ENCODE results near the gene CXCR5.

CXCR5 gene

GRCh38 chr11:118928870-118929500 lies 45.3 kb downstream of the CXCR5 start:
- ChIA-PET POLR2A (interaction anchor here (1.2 to 2.0 kb wide), 4 partner anchors 18 to 167 kb away, joined by 3 to 9 read pairs (median 4); partner anchors contain the start of genes RPS25 and TRAPPC4), CTCF (interaction anchor here (0.8 to 2.9 kb wide), 6 partner anchors 15 to 239 kb away, joined by 3 to 19 read pairs (median 6); no protein-coding TSS in a partner anchor)
- peak; percentile 66 for DNase-seq (ENCODE audit: extremely low spot score)
- TF ChIP-seq BHLHE40 (IDR thresholded peaks at IDR 0.05; ENCODE audit: borderline replicate concordance) (no peak), HDGF (IDR thresholded peaks at IDR 0.05; ENCODE audit: borderline replicate concordance) (no peak), TARDBP (IDR thresholded peaks at IDR 0.05) (no peak)

- peak; percentile 73 for DNase-seq (ENCODE audit: extremely low spot score)
- peak; percentile 65; the same call in 1 of the 2 replicates for TF ChIP-seq FOXM1 (IDR thresholded peaks at IDR 0.05; ENCODE audit: borderline replicate concordance)
- TF ChIP-seq LEF1 (IDR thresholded peaks at IDR 0.05; ENCODE audit: borderline replicate concordance): no peak
- ChIA-PET CTCF (interaction anchor here (0.8 to 2.9 kb wide), 5 partner anchors 14 to 240 kb away, joined by 3 to 19 read pairs (median 5); no protein-coding TSS in a partner anchor), POLR2A (interaction anchor here (1.0 to 2.0 kb wide), 5 partner anchors 19 to 166 kb away, joined by 3 to 9 read pairs (median 3); partner anchors contain the start of genes RPS25 and TRAPPC4)
Observed at GRCh38 chr11:118929501-118930093, 45.9 kb downstream of the CXCR5 start.

- ChIA-PET POLR2A (interaction anchor here (1.0 to 2.0 kb wide), 6 partner anchors 20 to 166 kb away, joined by 3 to 9 read pairs (median 4); partner anchors contain the start of genes DDX6, RPS25 and TRAPPC4), CTCF (interaction anchor here (0.7 to 2.9 kb wide), 10 partner anchors 13 to 240 kb away, joined by 3 to 19 read pairs (median 3); no protein-coding TSS in a partner anchor)
- DNase-seq (ENCODE audit: extremely low spot score): peak; percentile 80
- TF ChIP-seq TARDBP (IDR thresholded peaks at IDR 0.05) (no peak), CTBP1 (IDR thresholded peaks at IDR 0.05; ENCODE audit: borderline replicate concordance) (peak; percentile 74; the same call in 1 of the 2 replicates), BHLHE40 (IDR thresholded peaks at IDR 0.05; ENCODE audit: borderline replicate concordance) (no peak), L3MBTL2 (conservative IDR thresholded peaks at IDR 0.05) (peak; percentile 78), FOXM1 (IDR thresholded peaks at IDR 0.05; ENCODE audit: borderline replicate concordance) (0 out of 2 replicates have a peak, but pooled peaks have one; percentile 13), LEF1 (IDR thresholded peaks at IDR 0.05; ENCODE audit: borderline replicate concordance) (no peak), PKNOX1 (IDR thresholded peaks at IDR 0.05) (no peak), ELF4 (IDR thresholded peaks at IDR 0.05) (no peak), FOXK2 (IDR thresholded peaks at IDR 0.05) (no peak), FOXA1 (IDR thresholded peaks at IDR 0.05) (no peak), SP1 (IDR thresholded peaks at IDR 0.05) (no peak), ARNT (IDR thresholded peaks at IDR 0.05) (no peak), SUZ12 (IDR thresholded peaks at IDR 0.05) (no peak)
Observed at GRCh38 chr11:118930094-118930712, 46.5 kb downstream of the CXCR5 start.

- POLR2A ChIA-PET: interaction anchor here (0.7 to 1.4 kb wide), 2 partner anchors 22 to 141 kb away, joined by 3 to 4 read pairs; partner anchors contain the start of gene DDX6
- no peak for DNase-seq (ENCODE audit: extremely low spot score)
- no peak for TF ChIP-seq L3MBTL2 (conservative IDR thresholded peaks at IDR 0.05)
- no peak for TF ChIP-seq FOXM1 (IDR thresholded peaks at IDR 0.05; ENCODE audit: borderline replicate concordance)
- TF ChIP-seq LEF1 (IDR thresholded peaks at IDR 0.05; ENCODE audit: borderline replicate concordance): no peak
- no peak for TF ChIP-seq FOXA1 (IDR thresholded peaks at IDR 0.05)
- TF ChIP-seq CTBP1 (IDR thresholded peaks at IDR 0.05; ENCODE audit: borderline replicate concordance): no peak
- TF ChIP-seq PKNOX1 (IDR thresholded peaks at IDR 0.05): no peak
- no peak for TF ChIP-seq SUZ12 (IDR thresholded peaks at IDR 0.05)
- TF ChIP-seq ARNT (IDR thresholded peaks at IDR 0.05): no peak
- no peak for TF ChIP-seq SP1 (IDR thresholded peaks at IDR 0.05)
- no peak for TF ChIP-seq HDGF (IDR thresholded peaks at IDR 0.05; ENCODE audit: borderline replicate concordance)
- TF ChIP-seq FOXK2 (IDR thresholded peaks at IDR 0.05): no peak
- TF ChIP-seq ZNF384 (IDR thresholded peaks at IDR 0.05): no peak
- CTCF ChIA-PET: interaction anchor here (1.1 to 2.9 kb wide), 2 partner anchors 19 to 23 kb away, joined by 3 to 19 read pairs; no protein-coding TSS in a partner anchor
Observed at GRCh38 chr11:118931571-118931970, 47.9 kb downstream of the CXCR5 start.

GRCh38 chr11:118933486-118933885 lies 49.8 kb downstream of the CXCR5 start:
- no peak for DNase-seq (ENCODE audit: extremely low spot score)
- ChIA-PET POLR2A (interaction anchor here (1.0 kb wide), 1 partner anchor 24 kb away, joined by 3 read pairs; no protein-coding TSS in a partner anchor), CTCF (no interaction called here)
- TF ChIP-seq NFRKB (IDR thresholded peaks at IDR 0.05) (no peak), TARDBP (IDR thresholded peaks at IDR 0.05) (no peak), FOXK2 (IDR thresholded peaks at IDR 0.05) (no peak), FOXA1 (IDR thresholded peaks at IDR 0.05) (no peak), L3MBTL2 (conservative IDR thresholded peaks at IDR 0.05) (no peak), SP1 (IDR thresholded peaks at IDR 0.05) (no peak), FOXM1 (IDR thresholded peaks at IDR 0.05; ENCODE audit: borderline replicate concordance) (no peak)

- CTCF ChIA-PET: no interaction called here
- no peak for DNase-seq (ENCODE audit: extremely low spot score)
- POLR2A ChIA-PET: interaction anchor here (1.5 kb wide), 1 partner anchor 65 kb away, joined by 4 read pairs; no protein-coding TSS in a partner anchor
- TF ChIP-seq TARDBP (IDR thresholded peaks at IDR 0.05): no peak
- no peak for TF ChIP-seq FOXM1 (IDR thresholded peaks at IDR 0.05; ENCODE audit: borderline replicate concordance)
- no peak for TF ChIP-seq HDGF (IDR thresholded peaks at IDR 0.05; ENCODE audit: borderline replicate concordance)
- TF ChIP-seq FOXK2 (IDR thresholded peaks at IDR 0.05): no peak
- TF ChIP-seq L3MBTL2 (conservative IDR thresholded peaks at IDR 0.05): no peak
- TF ChIP-seq ARNT (IDR thresholded peaks at IDR 0.05): no peak
- no peak for TF ChIP-seq ZNF384 (IDR thresholded peaks at IDR 0.05)
- TF ChIP-seq CTBP1 (IDR thresholded peaks at IDR 0.05; ENCODE audit: borderline replicate concordance): no peak
- no peak for TF ChIP-seq LEF1 (IDR thresholded peaks at IDR 0.05; ENCODE audit: borderline replicate concordance)
- no peak for TF ChIP-seq ELF4 (IDR thresholded peaks at IDR 0.05)
- no peak for TF ChIP-seq FOXA1 (IDR thresholded peaks at IDR 0.05)
- no peak for TF ChIP-seq NFRKB (IDR thresholded peaks at IDR 0.05)
Observed at GRCh38 chr11:118935376-118935775, 51.7 kb downstream of the CXCR5 start.

All from HEK293T (cell line).